M059J (cell line): ENCODE measurements around the gene ABHD3. TPM values are rescaled to one million over a fixed set of nuclear protein-coding genes. Genes with fewer than 3 reads are reported as not detected.
A peak's percentile ranks its signal among the peaks of the same experiment; 100 is the strongest.
"Not testable (repeated sequence)": the region's sequence is repeated elsewhere in the genome, so short reads cannot be mapped to it uniquely, and the experiment has no call there.

Experiments
- DNase-seq: peaks from one replicate; pipeline ENCODE4 v3.0.0-alpha.2; 2012; ENCODE audit warnings: low read depth
- total RNA-seq: library from RNA; depleted of rRNA; stranded (reverse); fragments of >200 nt; shearing (Covaris generic); gene quantifications from 2 replicates; pipeline ENCODE4 v1.2.3, GENCODE V29; 2014

ABHD3 gene
- total RNA-seq, 1 experiment from 2014 or later, result 45.6 TPM

- no peak for DNase-seq
These were observed 1.9 kb upstream of the ABHD3 start for GRCh38 chr18:21706386-21706865.

GRCh38 chr18:21703241-21703820 is 1.2 kb downstream of the ABHD3 start:
- peak; percentile 15 for DNase-seq

- DNase-seq, result peak; percentile 20
These were observed 2.0 kb downstream of the ABHD3 start for GRCh38 chr18:21702602-21703001.

GRCh38 chr18:21701621-21702020 is 3.0 kb downstream of the ABHD3 start:
- no peak for DNase-seq

- DNase-seq, result no peak
These were observed 4.0 kb downstream of the ABHD3 start for GRCh38 chr18:21700528-21701075.

- no peak for DNase-seq
These were observed 11.3 kb downstream of the ABHD3 start for GRCh38 chr18:21693322-21693721.

- no peak for DNase-seq
These were observed 14.8 kb downstream of the ABHD3 start for GRCh38 chr18:21689736-21690135.

GRCh38 chr18:21686282-21687105 is 18.1 kb downstream of the ABHD3 start:
- DNase-seq, result no peak

- not testable (repeated sequence) for DNase-seq
These were observed 19.0 kb downstream of the ABHD3 start for GRCh38 chr18:21685556-21685981.

- DNase-seq, result no peak
These were observed 19.8 kb downstream of the ABHD3 start for GRCh38 chr18:21684731-21685130.

- DNase-seq, result peak; percentile 73
These were observed 22.1 kb downstream of the ABHD3 start for GRCh38 chr18:21682371-21683051.

- DNase-seq, result peak; percentile 41
These were observed 24.4 kb downstream of the ABHD3 start for GRCh38 chr18:21680161-21680560.

- DNase-seq, result peak; percentile 15
These were observed 25.7 kb downstream of the ABHD3 start for GRCh38 chr18:21678859-21679258.

- DNase-seq, result peak; percentile 91
These were observed 29.2 kb downstream of the ABHD3 start for GRCh38 chr18:21675354-21675753.

GRCh38 chr18:21672521-21673267 is 31.9 kb downstream of the ABHD3 start:
- DNase-seq, result peak; percentile 98

- peak; percentile 85 for DNase-seq
These were observed 34.8 kb downstream of the ABHD3 start for GRCh38 chr18:21669736-21670285.

- DNase-seq, result no peak
These were observed 40.5 kb downstream of the ABHD3 start for GRCh38 chr18:21664069-21664468.

GRCh38 chr18:21663578-21663977 is 41.0 kb downstream of the ABHD3 start:
- DNase-seq, result no peak

GRCh38 chr18:21662581-21662980 is 42.0 kb downstream of the ABHD3 start:
- no peak for DNase-seq

GRCh38 chr18:21660078-21660477 is 44.5 kb downstream of the ABHD3 start:
- DNase-seq, result no peak

GRCh38 chr18:21656402-21656801 is 48.2 kb downstream of the ABHD3 start:
- DNase-seq, result peak; percentile 40
